Thoracic aorta (tissue), 2 donors: ENCODE data around the gene KRTAP10-11. TPM values are rescaled to one million over a fixed set of nuclear protein-coding genes. Genes with fewer than 3 reads are reported as not detected.
"Not testable (repeated sequence)": the region's sequence is repeated elsewhere in the genome, so short reads cannot be mapped to it uniquely, and the experiment has no call there.

Source experiments
- ATAC-seq: fragments of 150-250 bp; one replicate; pipeline ENCODE4 v1.8.0; 2017; ENCODE audit warnings: low read depth; ENCODE audit not compliant: insufficient number of reproducible peaks, low FRiP score
- DNase-seq: peaks from one replicate; pipeline ENCODE4 v3.0.0-alpha.2; 2020; ENCODE audit warnings: low spot score
- H3K27ac ChIP-seq, 2 donors: fragments of 200-600 bp; sonication (generic); 1 replicate in 1 of 2; 2 replicates in 1 of 2; pipeline ENCODE4 v1.5.1; 2016; ENCODE audit warnings: mild to moderate bottlenecking in 2 of 2, moderate library complexity in 2 of 2
- H3K27me3 ChIP-seq: fragments of 200-600 bp; sonication (generic); replicated peaks from 2 replicates; pipeline ENCODE4 v1.6.0; 2016; ENCODE audit warnings: mild to moderate bottlenecking; ENCODE audit not compliant: insufficient read depth
- H3K36me3 ChIP-seq: fragments of 200-600 bp; sonication (generic); one replicate; pipeline ENCODE4 v1.5.1; 2016
- H3K4me1 ChIP-seq, 2 donors: fragments of 200-600 bp; sonication (generic); 1 replicate in 1 of 2; 2 replicates in 1 of 2; pipeline versions ENCODE4 v1.5.1 to v1.6.0; 2016; ENCODE audit warnings: low read depth in 2 of 2, mild to moderate bottlenecking in 1 of 2; ENCODE audit not compliant: control insufficient read depth in 1 of 2
- H3K4me3 ChIP-seq: fragments of 200-600 bp; sonication (generic); 2 replicates; pipeline ENCODE4 v1.5.1; 2016; ENCODE audit warnings: mild to moderate bottlenecking
- H3K9me3 ChIP-seq: fragments of 200-600 bp; sonication (generic); 2 replicates; pipeline ENCODE4 v1.5.1; 2016
- CTCF ChIP-seq: fragments of 200-600 bp; sonication (generic); IDR thresholded peaks from one replicate; pipeline ENCODE4 v1.5.1; 2019; ENCODE audit warnings: antibody characterized with exemption
- total RNA-seq, 2 donors: library from RNA; depleted of rRNA; stranded (reverse); fragments of >200 nt; gene quantifications; one replicate each; pipeline versions ENCODE4 v1.1.0 to v1.2.3, GENCODE V29; 2016

Gene KRTAP10-11
- total RNA-seq, 2 donors from 2014 or later: not detected

GRCh38 chr21:44609193-44609592 lies 37.0 kb upstream of the KRTAP10-11 start:
- no peak for TF ChIP-seq CTCF
- peaks cover 8% of the 10 kb centered on the region for H3K9me3 ChIP-seq

GRCh38 chr21:44610157-44610843 lies 35.9 kb upstream of the KRTAP10-11 start:
- H3K27me3 ChIP-seq, H3K27ac ChIP-seq, H3K4me3 ChIP-seq, ATAC-seq, DNase-seq, H3K4me1 ChIP-seq, H3K9me3 ChIP-seq, H3K36me3 ChIP-seq: not testable (repeated sequence)

More at GRCh38 chr21:44609193-44609592, 37.0 kb upstream of the KRTAP10-11 start:
- H3K27me3 ChIP-seq: no peaks in the 10 kb centered on the region
- no peak for ATAC-seq
- no peaks in the 10 kb centered on the region for H3K36me3 ChIP-seq
- H3K4me1 ChIP-seq: no peaks in the 10 kb centered on the region
- H3K4me3 ChIP-seq: no peak overlapping the region
- DNase-seq: no peak
- H3K27ac ChIP-seq: no peak overlapping the region

GRCh38 chr21:44611551-44611950 lies 34.7 kb upstream of the KRTAP10-11 start:
- DNase-seq: no peak
- ATAC-seq: no peak
- Histone ChIP-seq H3K4me1 (no peaks in the 10 kb centered on the region), H3K27me3 (no peaks in the 10 kb centered on the region), H3K4me3 (no peak overlapping the region), H3K9me3 (peaks cover 7% of the 10 kb centered on the region), H3K27ac (no peak overlapping the region), H3K36me3 (no peaks in the 10 kb centered on the region)
- TF ChIP-seq CTCF: no peak

- no peak for TF ChIP-seq CTCF
- H3K9me3 ChIP-seq: peaks cover 7% of the 10 kb centered on the region
- no peak within 1 kb of the TSS for H3K4me3 ChIP-seq
- DNase-seq (no peak), ATAC-seq (no peak)
- no peaks in the 10 kb centered on the region for H3K4me1 ChIP-seq
- no peak within 1 kb of the TSS for H3K27ac ChIP-seq
- H3K27me3 ChIP-seq: no peaks in the 10 kb centered on the region
- H3K36me3 ChIP-seq: no peaks in the 10 kb centered on the region
Measured at GRCh38 chr21:44612029-44612486, 34.2 kb upstream of the KRTAP10-11 start, which contains the start of gene KRTAP10-8. KRTAP10-8 (plus strand) TSS chr21:44612079; CDS start chr21:44612101, 22 bp downstream.

- H3K36me3 ChIP-seq: no peaks in the 10 kb centered on the region
- H3K9me3 ChIP-seq: peaks cover 7% of the 10 kb centered on the region
- no peak for TF ChIP-seq CTCF
- no peaks in the 10 kb centered on the region for H3K27me3 ChIP-seq
- ATAC-seq: no peak
- DNase-seq: no peak
- H3K4me1 ChIP-seq: no peaks in the 10 kb centered on the region
- H3K4me3 ChIP-seq: no peak overlapping the region
- no peak overlapping the region for H3K27ac ChIP-seq
Measured at GRCh38 chr21:44612669-44613229, 33.5 kb upstream of the KRTAP10-11 start.
